HG03196 (cell line): ENCODE measurements around the gene IZUMO4.

Experiments
- ATAC-seq: cut with Tn5 transposase; IDR thresholded peaks from one replicate; pipeline ENCODE4 v1.9.1; 2021; ENCODE audit not compliant: unreplicated experiment

IZUMO4 gene

GRCh38 chr19:2103045-2103707 lies 6.5 kb downstream of the IZUMO4 start:
- no peak for ATAC-seq

GRCh38 chr19:2108251-2109016 lies 11.7 kb downstream of the IZUMO4 start:
- no peak for ATAC-seq

- ATAC-seq: no peak
Measured at GRCh38 chr19:2109046-2109864, 12.5 kb downstream of the IZUMO4 start.

GRCh38 chr19:2110822-2111221 lies 14.1 kb downstream of the IZUMO4 start:
- no peak for ATAC-seq

- ATAC-seq: no peak
Measured at GRCh38 chr19:2111425-2111824, 14.7 kb downstream of the IZUMO4 start.

GRCh38 chr19:2111886-2112285 lies 15.2 kb downstream of the IZUMO4 start:
- ATAC-seq: no peak

GRCh38 chr19:2112516-2113320 lies 16.0 kb downstream of the IZUMO4 start:
- ATAC-seq: no peak

GRCh38 chr19:2113439-2114211 lies 16.9 kb downstream of the IZUMO4 start:
- ATAC-seq: no peak

GRCh38 chr19:2114218-2114617 lies 17.5 kb downstream of the IZUMO4 start:
- ATAC-seq: no peak

- no peak for ATAC-seq
Measured at GRCh38 chr19:2114821-2115220, 18.1 kb downstream of the IZUMO4 start.

GRCh38 chr19:2115324-2115723 lies 18.6 kb downstream of the IZUMO4 start:
- no peak for ATAC-seq

GRCh38 chr19:2115911-2116426 lies 19.3 kb downstream of the IZUMO4 start:
- no peak for ATAC-seq

GRCh38 chr19:2116507-2116906 lies 19.8 kb downstream of the IZUMO4 start:
- no peak for ATAC-seq

GRCh38 chr19:2117215-2117960 lies 20.7 kb downstream of the IZUMO4 start:
- ATAC-seq: no peak

- no peak for ATAC-seq
Measured at GRCh38 chr19:2118438-2118837, 21.7 kb downstream of the IZUMO4 start.

- ATAC-seq: no peak
Measured at GRCh38 chr19:2119921-2120785, 23.4 kb downstream of the IZUMO4 start.

- no peak for ATAC-seq
Measured at GRCh38 chr19:2120821-2121220, 24.1 kb downstream of the IZUMO4 start.

GRCh38 chr19:2121416-2122051 lies 24.8 kb downstream of the IZUMO4 start:
- ATAC-seq: no peak
